ENCODE results near the gene CAV1. TPM values are rescaled to one million over a fixed set of nuclear protein-coding genes. Genes with fewer than 3 reads are reported as not detected.
A peak's percentile ranks its signal among the peaks of the same experiment; 100 is the strongest.
"Not testable (repeated sequence)": the region's sequence is repeated elsewhere in the genome, so short reads cannot be mapped to it uniquely, and the experiment has no call there.

The CAV1 gene
- total RNA-seq, 2 donors from 2014 or later: 396 to 398 TPM

- no peak overlapping the region for H3K27ac ChIP-seq
- no peaks in the 10 kb centered on the region for H3K9me3 ChIP-seq
- no peaks in the 10 kb centered on the region for H3K36me3 ChIP-seq
- no peaks in the 10 kb centered on the region for H3K27me3 ChIP-seq
- TF ChIP-seq CTCF (IDR thresholded peaks at IDR 0.05): no peak
- H3K4me1 ChIP-seq: peaks cover 0 to 44% of the 10 kb centered on the region in 2 donors
- no peak overlapping the region for H3K4me3 ChIP-seq
- DNase-seq (ENCODE audit: low spot score): no peak
Measured at GRCh38 chr7:116585392-116585791, 60.6 kb downstream of the CAV1 start.

- no peak for DNase-seq (ENCODE audit: low spot score)
- Histone ChIP-seq H3K36me3 (no peaks in the 10 kb centered on the region), H3K27ac (no peak overlapping the region), H3K4me1 (peaks cover 0 to 44% of the 10 kb centered on the region in 2 donors), H3K9me3 (no peaks in the 10 kb centered on the region), H3K27me3 (no peaks in the 10 kb centered on the region), H3K4me3 (no peak overlapping the region)
- no peak for TF ChIP-seq CTCF (IDR thresholded peaks at IDR 0.05)
Measured at GRCh38 chr7:116585967-116586366, 61.1 kb downstream of the CAV1 start.

GRCh38 chr7:116587200-116587599 lies 62.4 kb downstream of the CAV1 start:
- not testable (repeated sequence) for H3K4me3 ChIP-seq; DNase-seq (ENCODE audit: low spot score); H3K9me3 ChIP-seq; H3K36me3 ChIP-seq; H3K27me3 ChIP-seq; H3K27ac ChIP-seq
- H3K4me1 ChIP-seq: peaks cover 0 to 45% of the 10 kb centered on the region in 2 donors

GRCh38 chr7:116588225-116588624 lies 63.4 kb downstream of the CAV1 start:
- no peak for DNase-seq (ENCODE audit: low spot score)
- no peak for TF ChIP-seq CTCF (IDR thresholded peaks at IDR 0.05)
- H3K4me1 ChIP-seq: peaks cover 0 to 45% of the 10 kb centered on the region in 2 donors
- H3K27ac ChIP-seq: peak overlapping the region; percentile 65 to 68
- H3K36me3 ChIP-seq: no peaks in the 10 kb centered on the region
- H3K27me3 ChIP-seq: no peaks in the 10 kb centered on the region
- H3K9me3 ChIP-seq: no peaks in the 10 kb centered on the region
- H3K4me3 ChIP-seq: no peak overlapping the region

GRCh38 chr7:116588641-116589594 lies 64.1 kb downstream of the CAV1 start:
- peak; percentile 48 to 77 for TF ChIP-seq CTCF (IDR thresholded peaks at IDR 0.05)
- no peaks in the 10 kb centered on the region for H3K9me3 ChIP-seq
- H3K36me3 ChIP-seq: no peaks in the 10 kb centered on the region
- peak overlapping the region; percentile 65 to 68 for H3K27ac ChIP-seq
- no peak overlapping the region for H3K4me3 ChIP-seq
- no peak for DNase-seq (ENCODE audit: low spot score)
- no peaks in the 10 kb centered on the region for H3K27me3 ChIP-seq
- H3K4me1 ChIP-seq: peaks cover 0 to 41% of the 10 kb centered on the region in 2 donors

- Histone ChIP-seq H3K4me1 (peaks cover 0 to 31% of the 10 kb centered on the region in 2 donors), H3K4me3 (peak overlapping the region; percentile 10 to 13), H3K27me3 (no peaks in the 10 kb centered on the region), H3K9me3 (no peaks in the 10 kb centered on the region), H3K27ac (peak overlapping the region; percentile 41 to 55), H3K36me3 (no peaks in the 10 kb centered on the region)
- DNase-seq (ENCODE audit: low spot score): no peak
- TF ChIP-seq CTCF (IDR thresholded peaks at IDR 0.05): peak; percentile 50 to 80
Measured at GRCh38 chr7:116591202-116592040, 66.6 kb downstream of the CAV1 start.

Measured in right atrium auricular region (tissue), 2 donors.